Ishikawa (cell line): ENCODE measurements around the gene HERC3.

Experiments
- CEBPB ChIP-seq: IDR thresholded peaks from 2 replicates; pipeline ENCODE4 v1.6.1; 2012
- CREB1 ChIP-seq: IDR thresholded peaks from 2 replicates; pipeline ENCODE4 v1.6.1; 2012; ENCODE audit warnings: low read depth
- EGR1 ChIP-seq: IDR thresholded peaks from 2 replicates; pipeline ENCODE4 v1.6.1; 2012
- EP300 ChIP-seq: IDR thresholded peaks from 2 replicates; pipeline ENCODE4 v1.6.1; 2012; ENCODE audit warnings: borderline replicate concordance
- FOXM1 ChIP-seq: IDR thresholded peaks from 2 replicates; pipeline ENCODE4 v1.6.1; 2012; ENCODE audit warnings: low read depth, borderline replicate concordance
- MAX ChIP-seq: IDR thresholded peaks from 2 replicates; pipeline ENCODE4 v1.6.1; 2012
- NFIC ChIP-seq: IDR thresholded peaks from 2 replicates; pipeline ENCODE4 v1.6.1; 2012
- RAD21 ChIP-seq: IDR thresholded peaks from 2 replicates; pipeline ENCODE4 v1.6.1; 2012; ENCODE audit warnings: low read depth
- REST ChIP-seq: IDR thresholded peaks from 2 replicates; pipeline ENCODE4 v1.6.1; 2012; ENCODE audit warnings: low read depth, mild to moderate bottlenecking
- TAF1 ChIP-seq: IDR thresholded peaks from 2 replicates; pipeline ENCODE4 v1.6.1; 2012; ENCODE audit warnings: low read depth, mild to moderate bottlenecking
- TCF12 ChIP-seq: IDR thresholded peaks from 2 replicates; pipeline ENCODE4 v1.6.1; 2012; ENCODE audit warnings: low read depth
- TEAD4 ChIP-seq: IDR thresholded peaks from 2 replicates; pipeline ENCODE4 v1.6.1; 2012
- USF1 ChIP-seq: IDR thresholded peaks from 2 replicates; pipeline ENCODE4 v1.6.1; 2012
- YY1 ChIP-seq: IDR thresholded peaks from 2 replicates; pipeline ENCODE4 v1.6.1; 2012; ENCODE audit warnings: low read depth
- ZBTB7A ChIP-seq: IDR thresholded peaks from 2 replicates; pipeline ENCODE4 v1.6.1; 2012; ENCODE audit warnings: low read depth

The HERC3 gene

DNA sequence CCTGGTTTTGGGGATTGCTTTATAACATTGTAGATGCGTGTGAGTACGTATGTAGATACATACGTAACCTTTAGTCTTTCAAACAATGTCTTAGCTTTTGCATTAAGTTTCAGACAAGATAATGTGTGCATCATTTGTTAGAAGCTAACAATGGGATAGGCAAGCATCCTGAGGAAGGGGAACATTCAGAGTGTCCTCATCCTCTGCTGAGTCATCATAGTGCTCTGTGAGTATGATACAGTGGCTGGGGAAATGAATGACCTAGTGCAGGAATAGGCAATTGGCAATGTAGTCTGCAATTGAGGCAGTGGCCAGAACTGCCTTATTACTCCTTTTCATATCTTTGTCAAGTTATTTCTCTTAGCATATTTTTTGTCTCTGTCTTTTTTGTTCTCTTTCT lies 98.1 kb downstream of the HERC3 start:
- TF ChIP-seq NFIC (no peak), EP300 (no peak), CREB1 (no peak), ZBTB7A (no peak), CEBPB (no peak), USF1 (no peak), EGR1 (no peak), TAF1 (no peak), RAD21 (no peak), TCF12 (no peak), MAX (no peak), TEAD4 (no peak), YY1 (no peak), REST (no peak), FOXM1 (no peak)

- TF ChIP-seq ZBTB7A (no peak), TEAD4 (no peak), NFIC (no peak), EGR1 (no peak), EP300 (no peak), USF1 (no peak), FOXM1 (no peak), CREB1 (no peak), MAX (no peak), RAD21 (no peak), TCF12 (no peak)
Measured at GRCh38 chr4:88693792-88694191, 101.5 kb downstream of the HERC3 start.

- no peak for TF ChIP-seq EGR1
- no peak for TF ChIP-seq CREB1
- TF ChIP-seq ZBTB7A, result no peak
- TF ChIP-seq MAX, result no peak
- TF ChIP-seq USF1, result no peak
- TF ChIP-seq TAF1, result no peak
- no peak for TF ChIP-seq REST
- TF ChIP-seq CEBPB, result no peak
- TF ChIP-seq TCF12, result no peak
- no peak for TF ChIP-seq RAD21
- TF ChIP-seq YY1, result no peak
Measured at GRCh38 chr4:88696630-88697029, 104.3 kb downstream of the HERC3 start.

GRCh38 chr4:88697141-88697540 lies 104.9 kb downstream of the HERC3 start:
- no peak for TF ChIP-seq MAX
- no peak for TF ChIP-seq RAD21
- no peak for TF ChIP-seq TCF12
- TF ChIP-seq YY1, result no peak
- no peak for TF ChIP-seq FOXM1
- no peak for TF ChIP-seq EP300
- no peak for TF ChIP-seq USF1
- TF ChIP-seq TEAD4, result no peak
